Astrocyte (in vitro differentiated cells and primary cell): ENCODE data around the gene CD19. TPM values are rescaled to one million over a fixed set of nuclear protein-coding genes. Genes with fewer than 3 reads are reported as not detected.
"Not testable (repeated sequence)": the region's sequence is repeated elsewhere in the genome, so short reads cannot be mapped to it uniquely, and the experiment has no call there.

Experiments used
- DNase-seq: peaks from one replicate; pipeline ENCODE4 v3.0.0-alpha.2; 2010; ENCODE audit warnings: low read depth
- FAIRE-seq: peaks from 2 replicates; lab custom pipeline; 2011; peaks lifted over from hg19 to GRCh38; lab: Jason Lieb, UNC
- H2AFZ ChIP-seq: 2 replicates; pipeline ENCODE4 v1.6.0; 2012; ENCODE audit warnings: low read depth, low read length, inconsistent platforms
- H3K27ac ChIP-seq: 2 replicates; pipeline ENCODE4 v1.5.1; 2011; ENCODE audit warnings: low read depth, low read length, inconsistent platforms
- H3K27me3 ChIP-seq: 2 replicates; pipeline ENCODE4 v1.6.0; 2011; ENCODE audit warnings: low read length, inconsistent platforms; ENCODE audit not compliant: insufficient read depth
- H3K36me3 ChIP-seq: 2 replicates; pipeline ENCODE4 v1.5.1; 2011; ENCODE audit warnings: low read length, inconsistent platforms; ENCODE audit not compliant: insufficient read depth
- H3K4me1 ChIP-seq: 2 replicates; pipeline ENCODE4 v1.5.1; 2011; ENCODE audit warnings: low read length, inconsistent platforms; ENCODE audit not compliant: insufficient read depth
- H3K4me2 ChIP-seq: 2 replicates; pipeline ENCODE4 v1.6.0; 2012; ENCODE audit warnings: low read length, inconsistent platforms
- H3K4me3 ChIP-seq: 2 replicates; pipeline ENCODE4 v1.5.1; 2011; ENCODE audit warnings: low read depth, mild to moderate bottlenecking, low read length, inconsistent platforms; ENCODE audit not compliant: insufficient read depth
- H3K79me2 ChIP-seq: 2 replicates; pipeline ENCODE4 v1.6.0; 2012; ENCODE audit warnings: mild to moderate bottlenecking, low read length, inconsistent platforms; ENCODE audit not compliant: insufficient read depth
- H3K9ac ChIP-seq: 2 replicates; pipeline ENCODE4 v1.6.0; 2012; ENCODE audit warnings: mild to moderate bottlenecking, low read length, inconsistent platforms
- H3K9me3 ChIP-seq: 2 replicates; pipeline ENCODE4 v1.5.1; 2012; ENCODE audit warnings: low read depth, mild to moderate bottlenecking, low read length, inconsistent platforms; ENCODE audit not compliant: insufficient read depth
- H4K20me1 ChIP-seq: 2 replicates; pipeline ENCODE4 v1.6.0; 2012; ENCODE audit warnings: low read length, inconsistent platforms; ENCODE audit not compliant: insufficient read depth
- H3K27ac Mint-ChIP-seq: one replicate; pipeline ENCODE4 v1.8.0; 2021; ENCODE audit warnings: mild to moderate bottlenecking, mixed read lengths; ENCODE audit not compliant: unreplicated experiment
- H3K27me3 Mint-ChIP-seq: one replicate; pipeline ENCODE4 v1.8.0; 2021; ENCODE audit warnings: low read depth, mixed read lengths; ENCODE audit not compliant: unreplicated experiment
- H3K36me3 Mint-ChIP-seq: one replicate; pipeline ENCODE4 v1.8.0; 2021; ENCODE audit warnings: low read depth, mixed read lengths; ENCODE audit not compliant: unreplicated experiment
- H3K4me1 Mint-ChIP-seq: one replicate; pipeline ENCODE4 v1.8.0; 2021; ENCODE audit warnings: low read depth, mixed read lengths; ENCODE audit not compliant: unreplicated experiment
- H3K4me3 Mint-ChIP-seq: one replicate; pipeline ENCODE4 v1.8.0; 2021; ENCODE audit warnings: mild to moderate bottlenecking, moderate library complexity, mixed read lengths; ENCODE audit not compliant: unreplicated experiment
- H3K9me3 Mint-ChIP-seq: one replicate; pipeline ENCODE4 v1.8.0; 2021; ENCODE audit warnings: mild to moderate bottlenecking, mixed read lengths; ENCODE audit not compliant: unreplicated experiment
- EZH2 ChIP-seq: IDR thresholded peaks from 2 replicates; pipeline ENCODE4 v1.6.1; 2012; ENCODE audit warnings: mild to moderate bottlenecking, low read length, inconsistent platforms; ENCODE audit not compliant: insufficient read depth
- total RNA-seq: library from RNA; stranded (reverse); gene quantifications from 2 replicates; pipeline ENCODE4 v1.2.1, GENCODE V29; 2021
- TF ChIP-seq, protein P1 (sequence below): IDR thresholded peaks from 2 replicates; pipeline ENCODE4 v1.5.1; 2011; ENCODE audit warnings: low read depth, mild to moderate bottlenecking, inconsistent platforms, low read length, moderate library complexity; ENCODE audit not compliant: insufficient read depth

CD19 gene
- total RNA-seq, 1 donor from 2014 or later = not detected

DNA sequence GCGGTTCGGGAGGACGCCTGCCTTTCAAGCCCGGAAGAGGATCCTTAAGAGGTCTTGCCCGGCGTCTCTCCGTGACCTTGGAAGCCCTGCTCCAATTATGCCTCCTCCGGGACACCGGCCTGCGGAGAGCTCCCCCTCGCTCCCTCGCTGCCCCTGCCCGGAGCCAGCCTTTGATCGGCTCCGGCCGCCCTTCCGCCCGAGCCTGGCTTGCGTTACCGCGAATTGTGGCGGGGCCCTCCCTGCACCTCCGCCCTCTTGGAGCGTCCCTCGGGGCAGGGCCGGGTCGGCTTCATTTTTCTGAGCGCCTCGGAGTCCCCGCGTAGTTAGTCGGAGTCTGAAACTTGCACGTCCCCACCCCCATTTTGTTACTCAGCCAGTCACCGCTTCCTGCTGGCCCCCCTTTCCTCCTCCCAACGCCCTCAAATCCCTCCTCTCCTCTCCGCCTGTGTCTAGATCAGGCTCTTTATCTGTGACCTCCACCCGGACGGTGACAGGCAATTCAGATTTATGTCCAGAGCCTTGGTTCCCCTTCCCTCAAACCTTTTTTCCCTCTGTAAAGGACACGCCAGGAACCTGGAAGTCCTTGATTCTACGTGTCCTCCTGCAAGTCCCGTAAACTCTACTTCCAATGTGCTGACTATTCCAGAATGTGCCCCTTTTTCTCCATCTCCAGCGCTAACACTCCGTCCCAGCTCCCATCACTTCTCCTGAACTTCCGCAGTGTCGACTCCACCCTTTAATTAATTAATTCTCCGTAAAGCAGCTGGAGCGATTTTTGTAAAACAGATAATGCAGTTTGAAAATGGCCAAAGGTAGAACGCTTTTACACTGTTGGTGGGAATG lies 6.2 kb upstream of the CD19 start:
- H3K36me3 Mint-ChIP-seq = no peaks in the 10 kb centered on the region
- no peak for FAIRE-seq
- no peak for TF ChIP-seq EZH2
- TF ChIP-seq, protein P1, sequence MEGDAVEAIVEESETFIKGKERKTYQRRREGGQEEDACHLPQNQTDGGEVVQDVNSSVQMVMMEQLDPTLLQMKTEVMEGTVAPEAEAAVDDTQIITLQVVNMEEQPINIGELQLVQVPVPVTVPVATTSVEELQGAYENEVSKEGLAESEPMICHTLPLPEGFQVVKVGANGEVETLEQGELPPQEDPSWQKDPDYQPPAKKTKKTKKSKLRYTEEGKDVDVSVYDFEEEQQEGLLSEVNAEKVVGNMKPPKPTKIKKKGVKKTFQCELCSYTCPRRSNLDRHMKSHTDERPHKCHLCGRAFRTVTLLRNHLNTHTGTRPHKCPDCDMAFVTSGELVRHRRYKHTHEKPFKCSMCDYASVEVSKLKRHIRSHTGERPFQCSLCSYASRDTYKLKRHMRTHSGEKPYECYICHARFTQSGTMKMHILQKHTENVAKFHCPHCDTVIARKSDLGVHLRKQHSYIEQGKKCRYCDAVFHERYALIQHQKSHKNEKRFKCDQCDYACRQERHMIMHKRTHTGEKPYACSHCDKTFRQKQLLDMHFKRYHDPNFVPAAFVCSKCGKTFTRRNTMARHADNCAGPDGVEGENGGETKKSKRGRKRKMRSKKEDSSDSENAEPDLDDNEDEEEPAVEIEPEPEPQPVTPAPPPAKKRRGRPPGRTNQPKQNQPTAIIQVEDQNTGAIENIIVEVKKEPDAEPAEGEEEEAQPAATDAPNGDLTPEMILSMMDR = no peak

DNA sequence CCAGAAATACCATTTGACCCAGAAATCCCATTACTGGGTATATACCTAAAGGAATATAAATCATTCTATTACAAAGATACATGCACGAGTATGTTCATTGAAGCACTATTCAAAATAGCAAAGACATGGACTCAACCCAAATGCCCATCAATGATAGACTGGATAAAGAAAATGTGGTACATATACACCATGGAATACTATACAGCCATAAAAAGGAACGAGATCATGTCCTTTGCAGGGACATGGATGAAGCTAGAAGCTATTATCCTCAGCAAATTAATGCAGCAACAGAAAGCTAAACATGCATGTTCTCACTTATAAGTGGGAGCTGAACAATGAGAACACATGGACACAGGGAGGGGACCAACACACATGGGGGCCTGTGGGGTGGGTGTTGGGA lies 5.5 kb upstream of the CD19 start:
- H3K9me3 ChIP-seq, H3K36me3 Mint-ChIP-seq, H3K27me3 Mint-ChIP-seq, H3K27me3 ChIP-seq, H3K4me1 ChIP-seq, H3K36me3 ChIP-seq, DNase-seq, H3K27ac ChIP-seq, H3K79me2 ChIP-seq, FAIRE-seq, H3K4me1 Mint-ChIP-seq, H3K9me3 Mint-ChIP-seq, H2AFZ ChIP-seq: not testable (repeated sequence)
- peak overlapping the region; percentile 93 for H3K9ac ChIP-seq
- Mint-ChIP-seq H3K4me3 (peak overlapping the region; percentile 92), H3K27ac (peak overlapping the region; percentile 99)
- peak overlapping the region; percentile 79 for H3K4me3 ChIP-seq
- peak overlapping the region; percentile 99 for H3K4me2 ChIP-seq
- peaks cover 12% of the 10 kb centered on the region for H4K20me1 ChIP-seq

More for the DNA sequence above, 6.2 kb upstream of the CD19 start:
- no peaks in the 10 kb centered on the region for H3K9me3 ChIP-seq
- peaks cover 4% of the 10 kb centered on the region for H3K4me1 ChIP-seq
- H2AFZ ChIP-seq = peak overlapping the region; percentile 92
- H3K79me2 ChIP-seq = peaks cover 7% of the 10 kb centered on the region
- Mint-ChIP-seq H3K4me3 (peak overlapping the region; percentile 92), H3K9me3 (no peaks in the 10 kb centered on the region), H3K27ac (peak overlapping the region; percentile 99), H3K4me1 (peaks cover 6% of the 10 kb centered on the region), H3K27me3 (no peaks in the 10 kb centered on the region)
- peak overlapping the region; percentile 93 for H3K9ac ChIP-seq
- no peaks in the 10 kb centered on the region for H3K36me3 ChIP-seq
- peak; percentile 66 for DNase-seq
- H3K4me2 ChIP-seq = peak overlapping the region; percentile 99
- peak overlapping the region; percentile 88 for H3K27ac ChIP-seq
- H3K4me3 ChIP-seq = peak overlapping the region; percentile 79
- no peaks in the 10 kb centered on the region for H3K27me3 ChIP-seq
- H4K20me1 ChIP-seq = peaks cover 12% of the 10 kb centered on the region

DNA sequence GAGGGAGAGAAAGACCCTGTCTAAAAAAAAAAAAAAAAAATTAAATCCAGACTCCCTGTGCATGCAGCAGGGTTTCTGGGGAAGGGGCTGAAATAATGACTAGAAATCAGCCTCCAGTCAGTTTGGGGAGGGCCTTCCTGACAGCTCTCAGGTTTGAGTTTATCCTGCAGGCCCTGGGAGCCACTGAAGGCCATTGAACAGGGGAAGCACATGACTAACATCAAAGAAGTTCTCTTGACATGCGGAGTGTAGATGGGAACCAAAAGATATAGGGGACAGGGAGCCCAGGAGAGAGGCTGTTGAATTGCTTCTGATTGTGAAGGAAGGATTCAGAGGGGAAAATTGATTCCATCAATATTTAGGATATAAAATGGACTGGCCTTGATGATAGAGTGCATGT lies 4.0 kb upstream of the CD19 start:
- TF ChIP-seq, protein P1 = no peak
- no peak for TF ChIP-seq EZH2
- Histone ChIP-seq H3K27ac (no peak overlapping the region), H3K79me2 (peaks cover 7% of the 10 kb centered on the region), H3K4me2 (no peak overlapping the region), H3K27me3 (no peaks in the 10 kb centered on the region), H3K4me1 (peaks cover 4% of the 10 kb centered on the region), H3K36me3 (no peaks in the 10 kb centered on the region), H4K20me1 (peaks cover 12% of the 10 kb centered on the region), H2AFZ (no peak overlapping the region), H3K4me3 (no peak overlapping the region), H3K9me3 (no peaks in the 10 kb centered on the region), H3K9ac (no peak overlapping the region)
- FAIRE-seq (no peak), DNase-seq (no peak)
- Mint-ChIP-seq H3K4me1 (peaks cover 6% of the 10 kb centered on the region), H3K27me3 (peaks cover 4% of the 10 kb centered on the region), H3K27ac (no peak overlapping the region), H3K36me3 (no peaks in the 10 kb centered on the region), H3K9me3 (no peaks in the 10 kb centered on the region), H3K4me3 (no peak overlapping the region)
